ENCODE results near the gene ITGA6.

The ITGA6 gene

GRCh38 chr2:172404824-172405223 lies 22.6 kb upstream of the ITGA6 start:
- DNase-seq (ENCODE audit: low read depth) = peak; percentile 88
- H3K4me3 ChIP-seq (ENCODE audit: low read length) = no peak overlapping the region
- no peak for TF ChIP-seq CTCF (conservative IDR thresholded peaks at IDR 0.05; ENCODE audit: low read length)

GRCh38 chr2:172405673-172406072 lies 21.7 kb upstream of the ITGA6 start:
- DNase-seq (ENCODE audit: low read depth) = no peak
- no peak for TF ChIP-seq CTCF (conservative IDR thresholded peaks at IDR 0.05; ENCODE audit: low read length)
- H3K4me3 ChIP-seq (ENCODE audit: low read length) = no peak overlapping the region

GRCh38 chr2:172408143-172408766 lies 19.1 kb upstream of the ITGA6 start:
- no peak overlapping the region for H3K4me3 ChIP-seq (ENCODE audit: low read length)
- no peak for TF ChIP-seq CTCF (conservative IDR thresholded peaks at IDR 0.05; ENCODE audit: low read length)
- no peak for DNase-seq (ENCODE audit: low read depth)

GRCh38 chr2:172409042-172409441 lies 18.3 kb upstream of the ITGA6 start:
- DNase-seq (ENCODE audit: low read depth) = no peak
- TF ChIP-seq CTCF (conservative IDR thresholded peaks at IDR 0.05; ENCODE audit: low read length) = no peak
- H3K4me3 ChIP-seq (ENCODE audit: low read length) = no peak overlapping the region

- no peak for DNase-seq (ENCODE audit: low read depth)
- no peak overlapping the region for H3K4me3 ChIP-seq (ENCODE audit: low read length)
- TF ChIP-seq CTCF (conservative IDR thresholded peaks at IDR 0.05; ENCODE audit: low read length) = no peak
Measured at GRCh38 chr2:172412984-172413492, 14.3 kb upstream of the ITGA6 start.

GRCh38 chr2:172415157-172415864 lies 12.1 kb upstream of the ITGA6 start:
- H3K4me3 ChIP-seq (ENCODE audit: low read length) = no peak overlapping the region
- DNase-seq (ENCODE audit: low read depth) = no peak
- no peak for TF ChIP-seq CTCF (conservative IDR thresholded peaks at IDR 0.05; ENCODE audit: low read length)

- no peak for TF ChIP-seq CTCF (conservative IDR thresholded peaks at IDR 0.05; ENCODE audit: low read length)
Measured at GRCh38 chr2:172415865-172416183, 11.6 kb upstream of the ITGA6 start.

More at GRCh38 chr2:172415865-172416183, 11.6 kb upstream of the ITGA6 start:
- no peak for DNase-seq (ENCODE audit: low read depth)
- H3K4me3 ChIP-seq (ENCODE audit: low read length) = no peak overlapping the region

Data from AG10803 (cell line).